K562 (cell line): ENCODE data around the gene RPS6KA2. TPM values are rescaled to one million over a fixed set of nuclear protein-coding genes. Genes with fewer than 3 reads are reported as not detected.

ENCODE experiments used
- ATAC-seq: fragments of 200-7000 bp; cut with Tn5 transposase; 3 replicates; pipeline ENCODE4 v1.9.1; 2020; ENCODE audit warnings: moderate library complexity
- BruUV-seq: library from RNA; stranded (reverse); fragments of 400-500 nt; replicated peaks from 2 replicates; lab custom pipeline; 2021; lab: Mats Ljungman, UMichigan
- CTCF ChIA-PET: fragments of 300-600 bp; formaldehyde crosslinking; extraction: SDS; loops from one replicate; lab custom pipeline; 2021; ENCODE audit warnings: low intra/inter-chr PET ratio; lab: Yijun Ruan, JAX
- POLR2A ChIA-PET: fragments of 300-600, 350-650 bp; sonication (Branson Sonifier 250); formaldehyde crosslinking; extraction: SDS; loops from one replicate; lab custom pipeline; 2021; ENCODE audit warnings: antibody characterized with exemption, inconsistent platforms; lab: Yijun Ruan, JAX
- DNase-seq, 4 experiments: peaks; one replicate each; pipeline versions ENCODE4 v3.0.0 to v3.0.0-alpha.2; 2011 to 2018; ENCODE audit warnings: low spot score in 3 of 4, mixed read lengths in 3 of 4; ENCODE audit errors: extremely low read depth in 1 of 4
- FAIRE-seq: peaks from 2 replicates; lab custom pipeline; 2011; peaks lifted over from hg19 to GRCh38; lab: Jason Lieb, UNC
- H2AFZ ChIP-seq: 2 replicates; pipeline ENCODE4 v1.6.0; 2011; ENCODE audit warnings: low read depth, low read length, control low read depth, inconsistent platforms
- H3K27ac ChIP-seq: fragments of 200-600 bp; 3 replicates; pipeline ENCODE4 v1.8.0; 2011; ENCODE audit warnings: low read depth, mild to moderate bottlenecking, control low read depth, inconsistent platforms, low read length, moderate library complexity, mixed read lengths; ENCODE audit errors: extremely low read depth
- H3K27me3 ChIP-seq, 2 experiments: fragments of 300-600 bp in 1 of 2; 2 replicates in 1 of 2; 3 replicates in 1 of 2; pipeline versions ENCODE4 v1.6.0 to v1.8.0; 2011; ENCODE audit warnings: inconsistent platforms in 2 of 2, low read length in 2 of 2, mild to moderate bottlenecking in 1 of 2, mixed read lengths in 1 of 2, moderate library complexity in 1 of 2; ENCODE audit not compliant: control insufficient read depth in 2 of 2, insufficient read depth in 2 of 2
- H3K36me3 ChIP-seq: fragments of 300-600 bp; 3 replicates; pipeline ENCODE4 v1.8.0; 2011; ENCODE audit warnings: mild to moderate bottlenecking, low read length, inconsistent platforms; ENCODE audit not compliant: control insufficient read depth, insufficient read depth
- H3K4me1 ChIP-seq, 2 experiments: fragments of 200-600 bp in 1 of 2; replicated peaks in 1 of 2; 2 replicates in 1 of 2; 3 replicates in 1 of 2; pipeline versions ENCODE4 v1.5.1 to v1.8.0; 2011; ENCODE audit warnings: inconsistent platforms in 2 of 2, low read length in 2 of 2, mild to moderate bottlenecking in 1 of 2, mixed read lengths in 1 of 2, moderate library complexity in 1 of 2; ENCODE audit not compliant: control insufficient read depth in 2 of 2, insufficient read depth in 2 of 2
- H3K4me2 ChIP-seq: 2 replicates; pipeline ENCODE4 v1.6.1; 2011; ENCODE audit warnings: low read length, control low read depth, inconsistent platforms, mixed read lengths; ENCODE audit not compliant: insufficient read depth
- H3K4me3 ChIP-seq: fragments of 200-600 bp; sonication (generic), shearing (Covaris generic); 2 replicates; pipeline ENCODE4 v1.5.1; 2016; ENCODE audit warnings: control low read depth, inconsistent platforms
- H3K79me2 ChIP-seq: fragments of 200-600 bp; 3 replicates; pipeline ENCODE4 v1.8.0; 2011; ENCODE audit warnings: low read length, inconsistent platforms; ENCODE audit not compliant: control insufficient read depth, insufficient read depth
- H3K9ac ChIP-seq, 2 experiments: 2 replicates each; pipeline versions ENCODE4 v1.6.0 to v1.6.1; 2011; ENCODE audit warnings: low read depth in 2 of 2, low read length in 2 of 2, control low read depth in 1 of 2, inconsistent platforms in 1 of 2, mild to moderate bottlenecking in 1 of 2, mixed read lengths in 1 of 2; ENCODE audit not compliant: insufficient read depth in 1 of 2
- H3K9me1 ChIP-seq: one replicate; pipeline ENCODE4 v1.6.0; 2011; ENCODE audit warnings: inconsistent platforms, mild to moderate bottlenecking, low read length, moderate library complexity; ENCODE audit not compliant: control insufficient read depth, insufficient read depth
- H3K9me3 ChIP-seq: replicated peaks from 2 replicates; pipeline ENCODE4 v1.5.1; 2011; ENCODE audit warnings: low read depth, low read length, inconsistent platforms; ENCODE audit not compliant: control insufficient read depth, insufficient read depth
- H4K20me1 ChIP-seq: replicated peaks from 2 replicates; pipeline ENCODE4 v1.6.1; 2011; ENCODE audit warnings: low read length, inconsistent platforms, mixed read lengths; ENCODE audit not compliant: control insufficient read depth, insufficient read depth
- HEY1 ChIP-seq: fragments of 250-450 bp; sonication (Bioruptor Pico); IDR thresholded peaks from 2 replicates; pipeline ENCODE4 v1.5.0; 2020; ENCODE audit warnings: mild to moderate bottlenecking, moderate library complexity, borderline replicate concordance
- RHOXF2B ChIP-seq: fragments of 250-450 bp; sonication (Bioruptor Pico); conservative IDR thresholded peaks from 2 replicates; pipeline ENCODE4 v1.5.1; 2021
- TBL1XR1 ChIP-seq, 2 experiments: IDR thresholded peaks; 2 replicates each; pipeline ENCODE4 v1.6.1; 2012; ENCODE audit warnings: improper control_type of control experiment in 2 of 2, low read length in 2 of 2, mild to moderate bottlenecking in 1 of 2
- ZBED1 ChIP-seq: IDR thresholded peaks from 2 replicates; pipeline ENCODE4 v1.6.1; 2014
- ZBTB17 ChIP-seq: fragments of 450-650 bp; formaldehyde crosslinking; IDR thresholded peaks from 2 replicates; pipeline ENCODE4 v1.4.0; 2020; ENCODE audit warnings: mild to moderate bottlenecking
- ZNF146 ChIP-seq: IDR thresholded peaks from one replicate; pipeline ENCODE4 v1.6.1; 2018; ENCODE audit warnings: missing compliant biosample characterization; ENCODE audit not compliant: unreplicated experiment
- ZNF324 ChIP-seq: fragments of 250-450 bp; sonication (Bioruptor Pico); IDR thresholded peaks from 2 replicates; pipeline ENCODE4 v1.4.0; 2020; ENCODE audit warnings: mild to moderate bottlenecking
- ZNF785 ChIP-seq: fragments of 250-450 bp; sonication (Bioruptor Pico); IDR thresholded peaks from 2 replicates; pipeline ENCODE4 v1.4.0; 2020; ENCODE audit warnings: mild to moderate bottlenecking
- WGBS: fragments of 100-300 bp; shearing (Covaris generic); methylation state at CpG from one replicate; pipeline ENCODE4 v1.1.6; 2016; ENCODE audit warnings: low coverage, mixed read lengths; ENCODE audit not compliant: insufficient coverage; ENCODE audit errors: missing lambda C conversion rate; 5-methylcytosine and 5-hydroxymethylcytosine counted together
- in situ Hi-C: fragments of 300-500 bp; cut with MboI; formaldehyde crosslinking; loops from 4 replicates; pipeline ENCODE4 v1.15.0; 2018; ENCODE audit warnings: inconsistent platforms, mixed read lengths
- intact Hi-C: fragments of 100-400 bp; cut with micrococcal nuclease; formaldehyde crosslinking; loops from 2 replicates; pipeline ENCODE4 v1.14.2; 2022
- polyA plus RNA-seq, 8 experiments: library from polyadenylated mRNA; depleted of rRNA in 4 of 8; stranded (reverse) in 5 of 8; unstranded in 3 of 8; fragments of >200 nt; fragmentation: Nextera tagmentation in 2 of 8; fragmentation: Illumina TruSeq in 1 of 8; extraction: Ambion mirVana in 2 of 8; extraction: Trizol in 1 of 8; gene quantifications; 2 replicates each; pipeline versions ENCODE4 v1.2.1 to v1.2.3, GENCODE V29; 2011 to 2014; ENCODE audit warnings: inconsistent platforms in 1 of 8, missing spikeins in 1 of 8
- total RNA-seq, 7 experiments: library from RNA; depleted of rRNA in 6 of 7; stranded (reverse); fragments of >200 nt in 6 of 7; fragmentation: Illumina TruSeq in 2 of 7; extraction: Trizol in 2 of 7; gene quantifications; 2 replicates each; pipeline versions ENCODE4 v1.2.1 to v1.2.3, GENCODE V29; 2011 to 2021; ENCODE audit warnings: low replicate concordance in 1 of 7
- TF ChIP-seq, protein P1 (sequence below): sonication (generic); formaldehyde crosslinking; IDR thresholded peaks from 2 replicates; pipeline ENCODE4 v1.8.0; 2022; ENCODE audit warnings: missing genetic modification reagents, mild to moderate bottlenecking, moderate library complexity, borderline replicate concordance
- TF ChIP-seq, protein P2 (sequence below): fragments of 250-450 bp; sonication (Bioruptor Pico); IDR thresholded peaks from 2 replicates; pipeline ENCODE4 v1.5.0; 2021
- TF ChIP-seq, protein P3 (sequence below): sonication (generic); formaldehyde crosslinking; IDR thresholded peaks from 2 replicates; pipeline ENCODE4 v1.8.0; 2022; ENCODE audit warnings: mild to moderate bottlenecking, missing genetic modification reagents
- TF ChIP-seq, protein P4 (sequence below): fragments of 200-800 bp; sonication (Bioruptor generic); IDR thresholded peaks from 2 replicates; pipeline ENCODE4 v1.6.1; 2017; ENCODE audit warnings: missing genetic modification characterization, missing compliant biosample characterization
- TF ChIP-seq, protein P5 (sequence below): fragments of 450-650 bp; IDR thresholded peaks from 2 replicates; pipeline ENCODE4 v1.6.1; 2018; ENCODE audit not compliant: partially characterized antibody

RPS6KA2 gene
- total and polyA plus RNA-seq, 9 of the 15 experiments (the other 6 are each of a cell fraction or from before 2014, with no cell fraction given), result 0.29 to 1.00 (median 0.53) TPM

DNA sequence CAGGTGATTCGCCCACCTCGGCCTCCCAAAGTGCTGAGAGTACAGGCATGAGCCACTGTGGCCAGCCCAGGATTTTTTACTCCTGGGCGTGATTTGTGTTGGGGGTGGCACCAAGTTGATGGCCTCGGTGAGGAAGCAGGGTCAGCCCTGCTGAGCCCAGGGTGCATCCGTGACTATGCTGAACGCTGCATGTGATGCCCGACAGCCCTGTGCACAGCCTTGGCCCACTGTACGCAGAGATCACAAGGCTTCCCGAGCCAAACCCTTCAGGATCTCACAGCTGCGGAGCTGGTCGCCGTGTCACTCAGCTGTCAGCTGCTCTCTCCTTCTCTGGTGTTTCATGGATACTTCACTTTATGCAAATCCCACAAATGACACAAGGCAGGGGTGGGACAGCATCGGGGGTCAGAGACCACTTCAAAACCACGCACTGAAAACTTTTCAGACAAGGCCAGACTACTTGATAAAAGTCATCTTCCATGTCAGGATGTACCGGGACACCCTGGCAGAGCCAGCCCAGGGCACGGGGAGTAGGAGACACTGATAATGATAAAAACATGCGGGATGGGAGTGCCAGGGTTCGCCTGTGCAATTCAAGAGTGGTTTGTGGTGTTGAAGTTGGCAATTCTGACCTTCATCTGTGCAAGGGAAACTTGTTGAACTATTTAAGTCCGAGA, 31.2 kb upstream of the RPS6KA2 start:
- intact Hi-C loops, result no loop called here
- Histone ChIP-seq H3K9ac (no peak overlapping the region), H4K20me1 (no peaks in the 10 kb centered on the region), H3K4me3 (no peak overlapping the region), H3K4me2 (no peak overlapping the region), H3K4me1 (no peaks in the 10 kb centered on the region), H3K27me3 (peaks cover 45 to 76% of the 10 kb centered on the region in 2 experiments), H3K27ac (no peak overlapping the region), H2AFZ (no peak overlapping the region), H3K79me2 (no peaks in the 10 kb centered on the region), H3K36me3 (no peaks in the 10 kb centered on the region), H3K9me1 (no peaks in the 10 kb centered on the region), H3K9me3 (no peaks in the 10 kb centered on the region)
- TF ChIP-seq ZNF785 (CRISPR knock-in tag) (no peak), TBL1XR1 (IDR thresholded peaks at IDR 0.05; ENCODE audit: low read length in 2 of 2) (no peak), ZNF324 (CRISPR knock-in tag) (no peak), RHOXF2B (CRISPR knock-in tag) (no peak), ZNF146 (CRISPR knock-in tag) (no peak), HEY1 (CRISPR knock-in tag) (no peak), ZBED1 (no peak), ZBTB17 (no peak)
- TF ChIP-seq, protein P1, sequence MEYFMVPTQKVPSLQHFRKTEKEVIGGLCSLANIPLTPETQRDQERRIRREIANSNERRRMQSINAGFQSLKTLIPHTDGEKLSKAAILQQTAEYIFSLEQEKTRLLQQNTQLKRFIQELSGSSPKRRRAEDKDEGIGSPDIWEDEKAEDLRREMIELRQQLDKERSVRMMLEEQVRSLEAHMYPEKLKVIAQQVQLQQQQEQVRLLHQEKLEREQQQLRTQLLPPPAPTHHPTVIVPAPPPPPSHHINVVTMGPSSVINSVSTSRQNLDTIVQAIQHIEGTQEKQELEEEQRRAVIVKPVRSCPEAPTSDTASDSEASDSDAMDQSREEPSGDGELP (CRISPR knock-in tag), result no peak
- TF ChIP-seq, protein P2, sequence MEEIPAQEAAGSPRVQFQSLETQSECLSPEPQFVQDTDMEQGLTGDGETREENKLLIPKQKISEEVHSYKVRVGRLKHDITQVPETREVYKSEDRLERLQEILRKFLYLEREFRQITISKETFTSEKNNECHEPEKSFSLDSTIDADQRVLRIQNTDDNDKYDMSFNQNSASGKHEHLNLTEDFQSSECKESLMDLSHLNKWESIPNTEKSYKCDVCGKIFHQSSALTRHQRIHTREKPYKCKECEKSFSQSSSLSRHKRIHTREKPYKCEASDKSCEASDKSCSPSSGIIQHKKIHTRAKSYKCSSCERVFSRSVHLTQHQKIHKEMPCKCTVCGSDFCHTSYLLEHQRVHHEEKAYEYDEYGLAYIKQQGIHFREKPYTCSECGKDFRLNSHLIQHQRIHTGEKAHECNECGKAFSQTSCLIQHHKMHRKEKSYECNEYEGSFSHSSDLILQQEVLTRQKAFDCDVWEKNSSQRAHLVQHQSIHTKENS (CRISPR knock-in tag), result no peak
- TF ChIP-seq, protein P3, sequence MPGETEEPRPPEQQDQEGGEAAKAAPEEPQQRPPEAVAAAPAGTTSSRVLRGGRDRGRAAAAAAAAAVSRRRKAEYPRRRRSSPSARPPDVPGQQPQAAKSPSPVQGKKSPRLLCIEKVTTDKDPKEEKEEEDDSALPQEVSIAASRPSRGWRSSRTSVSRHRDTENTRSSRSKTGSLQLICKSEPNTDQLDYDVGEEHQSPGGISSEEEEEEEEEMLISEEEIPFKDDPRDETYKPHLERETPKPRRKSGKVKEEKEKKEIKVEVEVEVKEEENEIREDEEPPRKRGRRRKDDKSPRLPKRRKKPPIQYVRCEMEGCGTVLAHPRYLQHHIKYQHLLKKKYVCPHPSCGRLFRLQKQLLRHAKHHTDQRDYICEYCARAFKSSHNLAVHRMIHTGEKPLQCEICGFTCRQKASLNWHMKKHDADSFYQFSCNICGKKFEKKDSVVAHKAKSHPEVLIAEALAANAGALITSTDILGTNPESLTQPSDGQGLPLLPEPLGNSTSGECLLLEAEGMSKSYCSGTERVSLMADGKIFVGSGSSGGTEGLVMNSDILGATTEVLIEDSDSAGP, result no peak
- TF ChIP-seq, protein P4, sequence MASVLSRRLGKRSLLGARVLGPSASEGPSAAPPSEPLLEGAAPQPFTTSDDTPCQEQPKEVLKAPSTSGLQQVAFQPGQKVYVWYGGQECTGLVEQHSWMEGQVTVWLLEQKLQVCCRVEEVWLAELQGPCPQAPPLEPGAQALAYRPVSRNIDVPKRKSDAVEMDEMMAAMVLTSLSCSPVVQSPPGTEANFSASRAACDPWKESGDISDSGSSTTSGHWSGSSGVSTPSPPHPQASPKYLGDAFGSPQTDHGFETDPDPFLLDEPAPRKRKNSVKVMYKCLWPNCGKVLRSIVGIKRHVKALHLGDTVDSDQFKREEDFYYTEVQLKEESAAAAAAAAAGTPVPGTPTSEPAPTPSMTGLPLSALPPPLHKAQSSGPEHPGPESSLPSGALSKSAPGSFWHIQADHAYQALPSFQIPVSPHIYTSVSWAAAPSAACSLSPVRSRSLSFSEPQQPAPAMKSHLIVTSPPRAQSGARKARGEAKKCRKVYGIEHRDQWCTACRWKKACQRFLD (CRISPR knock-in tag), result no peak
- TF ChIP-seq, protein P5, sequence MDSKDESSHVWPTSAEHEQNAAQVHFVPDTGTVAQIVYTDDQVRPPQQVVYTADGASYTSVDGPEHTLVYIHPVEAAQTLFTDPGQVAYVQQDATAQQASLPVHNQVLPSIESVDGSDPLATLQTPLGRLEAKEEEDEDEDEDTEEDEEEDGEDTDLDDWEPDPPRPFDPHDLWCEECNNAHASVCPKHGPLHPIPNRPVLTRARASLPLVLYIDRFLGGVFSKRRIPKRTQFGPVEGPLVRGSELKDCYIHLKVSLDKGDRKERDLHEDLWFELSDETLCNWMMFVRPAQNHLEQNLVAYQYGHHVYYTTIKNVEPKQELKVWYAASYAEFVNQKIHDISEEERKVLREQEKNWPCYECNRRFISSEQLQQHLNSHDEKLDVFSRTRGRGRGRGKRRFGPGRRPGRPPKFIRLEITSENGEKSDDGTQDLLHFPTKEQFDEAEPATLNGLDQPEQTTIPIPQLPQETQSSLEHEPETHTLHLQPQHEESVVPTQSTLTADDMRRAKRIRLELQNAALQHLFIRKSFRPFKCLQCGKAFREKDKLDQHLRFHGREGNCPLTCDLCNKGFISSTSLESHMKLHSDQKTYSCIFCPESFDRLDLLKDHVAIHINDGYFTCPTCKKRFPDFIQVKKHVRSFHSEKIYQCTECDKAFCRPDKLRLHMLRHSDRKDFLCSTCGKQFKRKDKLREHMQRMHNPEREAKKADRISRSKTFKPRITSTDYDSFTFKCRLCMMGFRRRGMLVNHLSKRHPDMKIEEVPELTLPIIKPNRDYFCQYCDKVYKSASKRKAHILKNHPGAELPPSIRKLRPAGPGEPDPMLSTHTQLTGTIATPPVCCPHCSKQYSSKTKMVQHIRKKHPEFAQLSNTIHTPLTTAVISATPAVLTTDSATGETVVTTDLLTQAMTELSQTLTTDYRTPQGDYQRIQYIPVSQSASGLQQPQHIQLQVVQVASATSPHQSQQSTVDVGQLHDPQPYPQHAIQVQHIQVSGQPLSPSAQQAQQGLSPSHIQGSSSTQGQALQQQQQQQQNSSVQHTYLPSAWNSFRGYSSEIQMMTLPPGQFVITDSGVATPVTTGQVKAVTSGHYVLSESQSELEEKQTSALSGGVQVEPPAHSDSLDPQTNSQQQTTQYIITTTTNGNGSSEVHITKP, result no peak
- ATAC-seq (no peak), FAIRE-seq (no peak), DNase-seq (no peak)
- in situ Hi-C loops, result no loop called here
- no TSS peak for BruUV-seq
- CTCF ChIA-PET, result no interaction called here
- WGBS, result 1% methylated on average over 19 of the region's 19 CpGs
- POLR2A ChIA-PET, result no interaction called here
